ENCODE results near the gene ACTN3.

- TF ChIP-seq CTCF (conservative IDR thresholded peaks at IDR 0.05; ENCODE audit: low read length) = no peak
- no peak for TF ChIP-seq EZH2phosphoT487 (IDR thresholded peaks at IDR 0.05; ENCODE audit: borderline replicate concordance)
Measured at GRCh38 chr11:66557733-66558326, 11.1 kb downstream of the ACTN3 start.
